DOHH2 (cell line): ENCODE data around the gene RAVER1.

Source experiments
- CTCF ChIP-seq: fragments of 200-600 bp; sonication (generic); IDR thresholded peaks from one replicate; pipeline ENCODE4 v1.5.1; 2014; ENCODE audit warnings: antibody characterized with exemption, mild to moderate bottlenecking, low read depth, low read length; ENCODE audit not compliant: poor library complexity, severe bottlenecking
- EZH2phosphoT487 ChIP-seq: fragments of 200-600 bp; sonication (generic); IDR thresholded peaks from 2 replicates; pipeline ENCODE4 v1.6.1; 2017; ENCODE audit warnings: borderline replicate concordance, mild to moderate bottlenecking, antibody characterized with exemption, low read length, moderate library complexity, mixed read lengths

GRCh38 chr19:10316229-10317044 is 16.9 kb downstream of the RAVER1 start:
- TF ChIP-seq CTCF (no peak), EZH2phosphoT487 (no peak)
